GM23248 (cell line): Measurements from ENCODE around the gene ARAP2. TPM values are rescaled to one million over a fixed set of nuclear protein-coding genes. Genes with fewer than 3 reads are reported as not detected.

Source experiments
- DNase-seq: peaks from one replicate; pipeline ENCODE4 v3.0.0-alpha.2; 2015
- H2AFZ ChIP-seq: fragments of 200-600 bp; sonication (generic); 2 replicates; pipeline ENCODE4 v1.6.1; 2016; ENCODE audit warnings: antibody characterized with exemption
- H3F3A ChIP-seq: fragments of 200-600 bp; sonication (generic); 2 replicates; pipeline ENCODE4 v1.6.1; 2016; ENCODE audit warnings: mild to moderate bottlenecking, antibody characterized with exemption, mixed run types; ENCODE audit not compliant: insufficient read depth
- H3K27ac ChIP-seq: fragments of 200-600 bp; sonication (generic); 2 replicates; pipeline ENCODE4 v1.5.1; 2016; ENCODE audit warnings: mild to moderate bottlenecking
- H3K27me3 ChIP-seq: fragments of 200-600 bp; sonication (generic); replicated peaks from 2 replicates; pipeline ENCODE4 v1.6.1; 2016; ENCODE audit warnings: mild to moderate bottlenecking; ENCODE audit not compliant: insufficient read depth
- H3K36me3 ChIP-seq: fragments of 200-600 bp; sonication (generic); 2 replicates; pipeline ENCODE4 v1.6.1; 2016; ENCODE audit warnings: low read depth, mild to moderate bottlenecking
- H3K4me1 ChIP-seq: fragments of 200-600 bp; sonication (generic); 2 replicates; pipeline ENCODE4 v1.6.1; 2016; ENCODE audit warnings: mild to moderate bottlenecking; ENCODE audit not compliant: insufficient read depth
- H3K4me2 ChIP-seq: fragments of 200-600 bp; sonication (generic); one replicate; pipeline ENCODE4 v1.6.1; 2016; ENCODE audit warnings: mild to moderate bottlenecking; ENCODE audit not compliant: unreplicated experiment
- H3K4me3 ChIP-seq: fragments of 200-600 bp; sonication (generic); 2 replicates; pipeline ENCODE4 v1.5.1; 2016; ENCODE audit warnings: mild to moderate bottlenecking
- H3K79me2 ChIP-seq: fragments of 200-600 bp; sonication (generic); 2 replicates; pipeline ENCODE4 v1.6.1; 2016; ENCODE audit warnings: mild to moderate bottlenecking; ENCODE audit not compliant: insufficient read depth
- H3K9ac ChIP-seq: fragments of 200-600 bp; sonication (generic); 2 replicates; pipeline ENCODE4 v1.6.1; 2016; ENCODE audit warnings: mild to moderate bottlenecking
- H3K9me2 ChIP-seq: fragments of 200-600 bp; sonication (generic); 2 replicates; pipeline ENCODE4 v1.6.1; 2016; ENCODE audit warnings: mixed run types, mild to moderate bottlenecking, moderate library complexity; ENCODE audit not compliant: insufficient read depth
- H3K9me3 ChIP-seq: fragments of 200-600 bp; sonication (generic); one replicate; pipeline ENCODE4 v1.6.1; 2017; ENCODE audit warnings: low read depth
- H4K20me1 ChIP-seq: fragments of 200-600 bp; sonication (generic); 2 replicates; pipeline ENCODE4 v1.6.0; 2016; ENCODE audit not compliant: insufficient read depth
- EZH2 ChIP-seq: fragments of 200-600 bp; sonication (generic); IDR thresholded peaks from 2 replicates; pipeline ENCODE4 v1.6.1; 2018; ENCODE audit warnings: antibody characterized with exemption, mild to moderate bottlenecking; ENCODE audit not compliant: insufficient read depth, poor library complexity, severe bottlenecking
- EZH2phosphoT487 ChIP-seq: fragments of 200-600 bp; sonication (generic); IDR thresholded peaks from 2 replicates; pipeline ENCODE4 v1.6.1; 2018; ENCODE audit warnings: antibody characterized with exemption, moderate library complexity, mild to moderate bottlenecking, low read depth; ENCODE audit not compliant: insufficient read depth
- WGBS, 2 experiments: methylation state at CpG; one replicate each; pipeline ENCODE4 v1.1.6; 2015 to 2017; ENCODE audit warnings: low lambda C conversion rate in 2 of 2, low coverage in 1 of 2; ENCODE audit errors: missing lambda C conversion rate in 2 of 2; 5-methylcytosine and 5-hydroxymethylcytosine counted together
- in situ Hi-C: fragments of 300-500 bp; cut with MboI; formaldehyde crosslinking; loops from 2 replicates; pipeline ENCODE4 v1.15.0; 2020
- polyA plus RNA-seq: library from polyadenylated mRNA; unstranded; fragments of >200 nt; fragmentation: Nextera tagmentation; extraction: Ambion mirVana; gene quantifications from 2 replicates; pipeline ENCODE4 v1.2.1, GENCODE V29; 2016
- total RNA-seq: library from RNA; depleted of rRNA; stranded (reverse); fragments of >200 nt; shearing (Covaris generic); gene quantifications from 2 replicates; pipeline ENCODE4 v1.2.3, GENCODE V29; 2014

ARAP2 gene
- total and polyA plus RNA-seq, 2 experiments from 2014 or later = not detected

DNA sequence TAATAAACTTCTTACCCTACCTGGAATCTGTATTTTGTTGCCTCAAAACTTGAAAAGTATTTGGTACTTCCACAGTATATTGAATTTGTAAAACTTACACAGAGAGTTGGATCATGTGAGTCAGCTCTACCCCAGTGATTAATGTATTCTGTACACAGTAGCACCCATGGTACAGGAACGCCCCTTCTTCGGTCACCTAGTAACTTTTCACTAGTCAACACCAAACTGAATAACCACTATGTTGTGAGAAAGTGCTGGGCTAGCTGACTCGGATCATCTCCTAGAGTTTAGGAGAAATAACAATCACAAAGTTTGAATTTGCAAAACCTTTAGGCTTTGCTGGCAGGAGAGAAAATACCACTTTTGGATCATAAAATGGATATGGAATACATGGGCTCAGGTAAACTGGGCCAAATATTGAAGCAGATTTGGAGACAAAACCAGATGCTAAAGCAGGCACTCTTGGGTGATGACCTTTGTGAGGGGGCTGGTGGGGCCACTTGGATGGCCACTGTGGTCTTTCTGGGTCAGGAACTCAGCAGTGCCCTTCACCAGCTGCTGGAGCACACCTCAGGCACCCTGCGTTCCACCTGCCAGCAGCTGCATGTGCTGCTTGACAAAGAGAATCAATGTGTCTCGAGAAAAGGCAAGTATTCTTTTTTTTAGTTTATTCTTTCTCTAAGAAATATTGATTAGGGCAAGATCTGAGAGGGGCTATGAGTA lies 37.2 kb upstream of the ARAP2 start, which contains the start of gene DTHD1:
Gene DTHD1 (plus strand): TSS at position 233 of the 723 bp plus-strand sequence. CDS start 143 bp downstream, at position 376.
- Histone ChIP-seq H3K4me1 (no peaks in the 10 kb centered on the region), H3K36me3 (no peaks in the 10 kb centered on the region), H3K4me2 (no peak within 1 kb of the TSS), H3K9ac (no peak within 1 kb of the TSS), H3K9me3 (no peaks in the 10 kb centered on the region), H3K4me3 (no peak within 1 kb of the TSS), H3K9me2 (no peaks in the 10 kb centered on the region), H3K27me3 (no peaks in the 10 kb centered on the region), H3K79me2 (no peaks in the 10 kb centered on the region), H3K27ac (no peak within 1 kb of the TSS), H3F3A (no peaks in the 10 kb centered on the region), H4K20me1 (no peaks in the 10 kb centered on the region), H2AFZ (no peak within 1 kb of the TSS)
- no peak for DNase-seq
- TF ChIP-seq EZH2phosphoT487 (no peak), EZH2 (no peak)
- in situ Hi-C loops = no loop called here
- 29 to 30% methylated on average over 5 of the region's 5 CpGs for WGBS, 2 experiments

DNA sequence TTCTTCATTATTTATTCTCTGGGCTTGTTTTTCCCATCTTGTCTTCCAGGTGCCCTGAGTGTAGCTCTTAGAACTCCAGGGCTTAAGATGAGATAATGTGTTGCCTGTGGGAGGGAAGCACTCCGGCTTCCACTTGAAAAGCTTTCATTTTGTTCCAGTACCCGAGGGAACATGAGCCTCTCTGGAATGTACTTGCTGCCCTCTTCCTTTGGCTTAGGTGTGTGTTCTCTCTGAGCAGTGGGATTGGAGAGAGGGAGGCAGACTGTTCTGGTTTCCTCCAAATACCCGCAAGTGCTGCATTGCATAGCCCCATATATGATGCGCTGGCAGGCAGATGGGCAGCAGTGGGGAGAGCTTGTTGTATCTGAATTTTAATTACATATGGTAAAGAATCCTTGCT lies 36.2 kb upstream of the ARAP2 start:
- no peaks in the 10 kb centered on the region for H3K27me3 ChIP-seq
- H3K9ac ChIP-seq = no peak overlapping the region
- H3K4me3 ChIP-seq = no peak overlapping the region
- in situ Hi-C loops = no loop called here
- no peaks in the 10 kb centered on the region for H3K36me3 ChIP-seq
- TF ChIP-seq EZH2phosphoT487 (no peak), EZH2 (no peak)
- H3K79me2 ChIP-seq = no peaks in the 10 kb centered on the region
- no peaks in the 10 kb centered on the region for H3K4me1 ChIP-seq
- 20 to 33% methylated on average over 4 of the region's 4 CpGs for WGBS, 2 experiments
- H3K4me2 ChIP-seq = no peak overlapping the region
- no peak overlapping the region for H2AFZ ChIP-seq
- no peaks in the 10 kb centered on the region for H3F3A ChIP-seq
- no peak overlapping the region for H3K27ac ChIP-seq
- DNase-seq = no peak
- no peaks in the 10 kb centered on the region for H3K9me2 ChIP-seq
- no peaks in the 10 kb centered on the region for H4K20me1 ChIP-seq
- no peaks in the 10 kb centered on the region for H3K9me3 ChIP-seq

DNA sequence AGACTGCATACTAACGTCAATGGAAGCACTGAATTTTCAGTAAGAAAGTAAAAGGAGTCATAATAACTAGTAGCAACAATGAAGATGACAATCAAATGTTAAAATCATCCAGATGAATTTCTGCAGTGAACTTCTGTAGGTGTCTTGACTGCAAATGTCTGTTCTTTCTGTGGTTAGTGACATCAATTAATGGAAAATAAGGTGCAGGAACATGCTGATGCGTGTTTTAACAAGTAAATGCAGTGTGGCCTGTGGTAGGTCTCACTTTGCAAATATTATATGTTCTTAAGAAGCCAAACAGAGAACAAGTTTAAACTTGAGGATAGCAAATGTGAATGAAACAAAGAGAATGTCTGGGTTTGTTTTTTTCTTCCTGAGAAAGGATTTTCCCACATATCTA lies 34.5 kb upstream of the ARAP2 start:
- Histone ChIP-seq H3K4me3 (no peak overlapping the region), H3K4me1 (no peaks in the 10 kb centered on the region), H4K20me1 (no peaks in the 10 kb centered on the region), H3K4me2 (no peak overlapping the region), H3K36me3 (no peaks in the 10 kb centered on the region), H3K27me3 (no peaks in the 10 kb centered on the region), H3K27ac (no peak overlapping the region), H3K9ac (no peak overlapping the region), H3K79me2 (no peaks in the 10 kb centered on the region), H2AFZ (no peak overlapping the region), H3K9me3 (no peaks in the 10 kb centered on the region), H3K9me2 (no peaks in the 10 kb centered on the region), H3F3A (no peaks in the 10 kb centered on the region)
- WGBS, 2 experiments = 3 to 10% methylated on average over 2 of the region's 2 CpGs
- TF ChIP-seq EZH2 = no peak
- no peak for TF ChIP-seq EZH2phosphoT487
- no peak for DNase-seq
- in situ Hi-C loops = no loop called here

DNA sequence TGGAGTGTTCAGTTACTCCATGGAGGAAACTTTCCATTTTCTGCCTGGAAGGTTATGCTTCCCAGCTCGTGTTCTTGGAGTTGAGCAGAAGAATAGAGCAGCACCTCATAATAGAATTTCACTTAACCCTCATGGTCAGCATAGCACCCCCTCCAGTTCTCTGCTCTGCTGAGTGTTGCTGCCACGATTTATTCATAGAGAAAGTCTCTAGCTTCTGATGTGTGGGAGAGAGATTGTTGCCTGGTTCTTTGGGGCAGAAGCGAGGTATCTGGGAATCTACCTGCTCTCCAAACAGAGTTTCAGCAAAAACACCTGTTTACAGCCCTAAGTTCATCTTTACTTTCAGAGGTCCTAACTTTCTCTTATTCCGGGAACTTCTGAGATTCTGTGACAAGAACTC lies 33.2 kb upstream of the ARAP2 start:
- 16 to 19% methylated on average over 4 of the region's 4 CpGs for WGBS, 2 experiments

More for the DNA sequence above, 33.2 kb upstream of the ARAP2 start:
- no peaks in the 10 kb centered on the region for H4K20me1 ChIP-seq
- no peaks in the 10 kb centered on the region for H3K36me3 ChIP-seq
- H2AFZ ChIP-seq = no peak overlapping the region
- TF ChIP-seq EZH2 (no peak), EZH2phosphoT487 (no peak)
- no peaks in the 10 kb centered on the region for H3K9me2 ChIP-seq
- H3K4me3 ChIP-seq = no peak overlapping the region
- H3K9ac ChIP-seq = no peak overlapping the region
- H3K4me1 ChIP-seq = no peaks in the 10 kb centered on the region
- no peaks in the 10 kb centered on the region for H3K79me2 ChIP-seq
- H3K9me3 ChIP-seq = no peaks in the 10 kb centered on the region
- in situ Hi-C loops = no loop called here
- no peak for DNase-seq
- no peaks in the 10 kb centered on the region for H3K27me3 ChIP-seq
- H3F3A ChIP-seq = no peaks in the 10 kb centered on the region
- H3K27ac ChIP-seq = no peak overlapping the region
- H3K4me2 ChIP-seq = no peak overlapping the region
